ENCODE measurements around the gene NOX3.

NOX3 gene

DNA sequence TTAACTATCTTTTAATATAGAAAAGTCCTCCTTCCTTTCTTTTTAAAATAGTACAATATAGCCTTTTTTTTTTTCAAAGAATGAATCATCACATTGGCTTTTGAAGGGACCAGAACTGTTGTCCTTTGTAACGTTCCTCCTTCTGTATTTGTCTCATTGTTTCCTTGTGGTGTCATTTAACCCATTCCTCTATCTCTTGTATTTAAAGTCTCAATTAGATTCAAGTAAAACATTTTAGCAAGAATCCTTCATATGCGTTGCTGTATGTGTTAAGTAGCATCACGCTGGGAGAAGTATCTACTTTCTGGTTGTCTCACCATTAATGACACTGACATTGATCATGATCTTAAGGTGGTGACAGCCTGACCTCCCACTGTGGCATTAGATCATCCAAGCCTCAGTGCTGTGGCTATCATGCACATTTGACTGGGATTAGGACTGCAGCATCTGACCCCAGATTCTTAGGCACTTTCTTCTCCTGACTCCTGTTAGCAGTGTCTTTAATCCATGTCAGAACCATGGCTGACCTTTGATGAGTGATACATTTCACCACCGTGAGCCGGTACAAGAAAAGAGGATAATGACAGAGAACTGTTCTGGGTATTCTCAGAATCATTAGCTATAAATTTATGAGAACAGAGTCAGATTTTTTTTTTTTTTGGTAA is 73.8 kb downstream of the NOX3 start:
- peak; percentile 76 for DNase-seq (ENCODE audit: low read depth)
- H3K4me3 ChIP-seq (ENCODE audit: control insufficient read depth, low read depth, low read length) = no peak overlapping the region
- no peak for TF ChIP-seq CTCF (conservative IDR thresholded peaks at IDR 0.05; ENCODE audit: control insufficient read depth, insufficient read depth, low read depth, low read length)

DNA sequence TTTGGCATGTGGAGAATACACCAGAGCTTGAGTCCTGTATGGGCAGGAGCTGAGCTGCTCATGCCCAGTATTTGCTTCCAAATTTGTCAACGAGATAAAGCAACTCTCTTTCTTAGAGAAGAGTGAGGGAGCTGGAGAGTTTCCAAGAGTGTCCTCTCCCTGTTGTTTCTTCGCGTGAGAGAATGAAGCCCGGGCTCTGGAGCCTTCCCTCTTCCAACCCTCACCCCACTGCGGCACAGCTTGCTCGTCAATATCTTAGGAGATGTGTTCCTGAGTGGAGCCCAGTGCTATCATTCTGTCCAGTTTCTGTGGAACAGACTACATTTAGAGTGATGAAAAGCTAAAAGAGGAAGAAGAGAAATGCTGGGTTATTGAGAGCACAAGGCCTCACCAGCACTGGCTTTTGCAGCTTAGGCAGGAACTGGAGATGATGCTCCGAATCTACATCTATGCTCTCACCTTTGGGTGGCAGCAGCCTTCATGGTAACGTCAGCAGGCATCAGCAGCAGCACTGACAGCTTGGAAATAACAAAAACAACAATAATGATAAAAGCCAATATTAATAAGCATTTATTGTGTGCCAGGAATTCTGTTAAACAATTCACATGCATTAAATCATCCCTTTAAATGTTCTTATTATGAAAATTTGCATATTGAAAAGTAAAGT is 74.8 kb downstream of the NOX3 start:
- no peak for DNase-seq (ENCODE audit: low read depth)
- TF ChIP-seq CTCF (conservative IDR thresholded peaks at IDR 0.05; ENCODE audit: control insufficient read depth, insufficient read depth, low read depth, low read length) = no peak
- no peak overlapping the region for H3K4me3 ChIP-seq (ENCODE audit: control insufficient read depth, low read depth, low read length)

- no peak for TF ChIP-seq CTCF (conservative IDR thresholded peaks at IDR 0.05; ENCODE audit: control insufficient read depth, insufficient read depth, low read depth, low read length)
- DNase-seq (ENCODE audit: low read depth) = no peak
- no peak overlapping the region for H3K4me3 ChIP-seq (ENCODE audit: control insufficient read depth, low read depth, low read length)
These were observed 76.9 kb downstream of the NOX3 start for GRCh38 chr6:155378724-155379123.

- no peak for TF ChIP-seq CTCF (conservative IDR thresholded peaks at IDR 0.05; ENCODE audit: control insufficient read depth, insufficient read depth, low read depth, low read length)
- DNase-seq (ENCODE audit: low read depth) = no peak
These were observed 77.4 kb downstream of the NOX3 start for GRCh38 chr6:155378276-155378675.

DNA sequence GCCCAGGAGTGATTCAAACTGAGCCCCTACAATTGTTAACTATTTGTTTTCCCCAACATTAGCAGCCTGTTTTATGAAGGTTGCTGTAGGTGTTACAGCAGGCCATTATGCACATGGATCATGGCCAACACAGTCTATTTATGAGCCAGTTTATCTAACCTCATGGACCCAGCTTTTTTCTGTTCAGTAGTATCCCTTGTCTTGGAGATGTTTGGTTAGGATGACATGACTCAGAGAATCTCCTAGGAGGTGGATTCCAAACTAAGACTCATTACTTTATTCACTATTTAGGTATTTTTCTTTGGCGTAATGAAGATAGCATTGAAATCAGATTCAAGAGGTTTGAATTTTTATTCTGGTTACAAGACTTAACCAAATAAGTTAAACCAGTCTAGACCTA is 78.6 kb downstream of the NOX3 start:
- peak; percentile 94 for DNase-seq (ENCODE audit: low read depth)
- no peak for TF ChIP-seq CTCF (conservative IDR thresholded peaks at IDR 0.05; ENCODE audit: control insufficient read depth, insufficient read depth, low read depth, low read length)

More at GRCh38 chr6:155378276-155378675, 77.4 kb downstream of the NOX3 start:
- H3K4me3 ChIP-seq (ENCODE audit: control insufficient read depth, low read depth, low read length) = no peak overlapping the region

GRCh38 chr6:155375801-155376200 is 79.8 kb downstream of the NOX3 start:
- TF ChIP-seq CTCF (conservative IDR thresholded peaks at IDR 0.05; ENCODE audit: control insufficient read depth, insufficient read depth, low read depth, low read length) = no peak
- DNase-seq (ENCODE audit: low read depth) = no peak
- H3K4me3 ChIP-seq (ENCODE audit: control insufficient read depth, low read depth, low read length) = no peak overlapping the region

More for the DNA sequence above, 78.6 kb downstream of the NOX3 start:
- H3K4me3 ChIP-seq (ENCODE audit: control insufficient read depth, low read depth, low read length) = no peak overlapping the region

All from fibroblast of mammary gland (primary cell).